GM21423 (cell line): Measurements from ENCODE around the gene CEBPG.

Experiments used
- ATAC-seq: cut with Tn5 transposase; IDR thresholded peaks from one replicate; pipeline ENCODE4 v1.9.1; 2021; ENCODE audit warnings: mild to moderate bottlenecking, moderate library complexity; ENCODE audit not compliant: unreplicated experiment

CEBPG gene

GRCh38 chr19:33418871-33419787 lies 45.6 kb downstream of the CEBPG start:
- no peak for ATAC-seq

- ATAC-seq = no peak
Measured at GRCh38 chr19:33419788-33420130, 46.2 kb downstream of the CEBPG start.

- ATAC-seq = no peak
Measured at GRCh38 chr19:33420821-33421220, 47.3 kb downstream of the CEBPG start.

GRCh38 chr19:33421368-33421767 lies 47.9 kb downstream of the CEBPG start:
- no peak for ATAC-seq

- no peak for ATAC-seq
Measured at GRCh38 chr19:33422369-33423180, 49.1 kb downstream of the CEBPG start.

- no peak for ATAC-seq
Measured at GRCh38 chr19:33424181-33424580, 50.7 kb downstream of the CEBPG start.

GRCh38 chr19:33426621-33427361 lies 53.3 kb downstream of the CEBPG start:
- ATAC-seq = no peak

- ATAC-seq = no peak
Measured at GRCh38 chr19:33427801-33428626, 54.5 kb downstream of the CEBPG start.

- no peak for ATAC-seq
Measured at GRCh38 chr19:33428627-33429125, 55.2 kb downstream of the CEBPG start.

GRCh38 chr19:33429891-33430673 lies 56.6 kb downstream of the CEBPG start:
- ATAC-seq = no peak

GRCh38 chr19:33430674-33431277 lies 57.3 kb downstream of the CEBPG start:
- no peak for ATAC-seq

GRCh38 chr19:33432015-33432414 lies 58.5 kb downstream of the CEBPG start:
- no peak for ATAC-seq
